HepG2 (cell line): Measurements from ENCODE around the gene GLRX2. TPM values are rescaled to one million over a fixed set of nuclear protein-coding genes. Genes with fewer than 3 reads are reported as not detected.

ENCODE experiments used
- BCL3 ChIP-seq: sonication (generic); formaldehyde crosslinking; IDR thresholded peaks from 2 replicates; pipeline ENCODE4 v1.5.1; 2020; ENCODE audit warnings: mild to moderate bottlenecking, missing genetic modification reagents, moderate library complexity
- CAMTA2 ChIP-seq: sonication (generic); formaldehyde crosslinking; IDR thresholded peaks from 2 replicates; pipeline ENCODE4 v1.4.0; 2020; ENCODE audit warnings: mild to moderate bottlenecking, missing genetic modification reagents, borderline replicate concordance
- CSRNP1 ChIP-seq: sonication (generic); formaldehyde crosslinking; IDR thresholded peaks from 2 replicates; pipeline ENCODE4 v1.8.1; 2023; ENCODE audit warnings: mild to moderate bottlenecking, missing genetic modification reagents
- EED ChIP-seq: sonication (generic); formaldehyde crosslinking; IDR thresholded peaks from 2 replicates; pipeline ENCODE4 v1.5.0; 2020; ENCODE audit warnings: mild to moderate bottlenecking, missing genetic modification reagents
- ERF ChIP-seq: IDR thresholded peaks from 2 replicates; pipeline ENCODE4 v1.6.1; 2018; ENCODE audit warnings: missing biosample characterization, missing genetic modification reagents
- FOXP4 ChIP-seq: sonication (generic); formaldehyde crosslinking; IDR thresholded peaks from 2 replicates; pipeline ENCODE4 v1.4.0; 2020; ENCODE audit warnings: missing genetic modification reagents
- GLI4 ChIP-seq: sonication (generic); formaldehyde crosslinking; IDR thresholded peaks from 2 replicates; pipeline ENCODE4 v1.5.1; 2020; ENCODE audit warnings: missing genetic modification reagents, mild to moderate bottlenecking, moderate library complexity, borderline replicate concordance
- NRL ChIP-seq: sonication (generic); formaldehyde crosslinking; IDR thresholded peaks from 2 replicates; pipeline ENCODE4 v1.5.0; 2020; ENCODE audit warnings: missing genetic modification reagents, mild to moderate bottlenecking, moderate library complexity, borderline replicate concordance
- PATZ1 ChIP-seq: sonication (generic); formaldehyde crosslinking; IDR thresholded peaks from 2 replicates; pipeline ENCODE4 v1.4.0; 2020; ENCODE audit warnings: missing genetic modification reagents
- PPARG ChIP-seq: conservative IDR thresholded peaks from 2 replicates; pipeline ENCODE4 v1.6.1; 2016; ENCODE audit warnings: missing biosample characterization, missing genetic modification reagents
- ZBTB14 ChIP-seq: sonication (generic); formaldehyde crosslinking; IDR thresholded peaks from 2 replicates; pipeline ENCODE4 v1.4.0; 2020; ENCODE audit warnings: missing genetic modification reagents
- ZBTB25 ChIP-seq: IDR thresholded peaks from 2 replicates; pipeline ENCODE4 v1.6.1; 2018; ENCODE audit warnings: missing genetic modification reagents
- ZNF136 ChIP-seq: sonication (generic); formaldehyde crosslinking; IDR thresholded peaks from 2 replicates; pipeline ENCODE4 v1.8.1; 2022; ENCODE audit warnings: low read depth, mild to moderate bottlenecking, moderate library complexity, missing genetic modification reagents
- ZNF263 ChIP-seq: sonication (generic); formaldehyde crosslinking; IDR thresholded peaks from 2 replicates; pipeline ENCODE4 v1.4.0; 2020; ENCODE audit warnings: missing genetic modification reagents
- ZNF432 ChIP-seq: sonication (generic); formaldehyde crosslinking; IDR thresholded peaks from 2 replicates; pipeline ENCODE4 v1.5.0; 2020; ENCODE audit warnings: missing genetic modification reagents, mild to moderate bottlenecking, borderline replicate concordance
- ZNF563 ChIP-seq: sonication (generic); formaldehyde crosslinking; IDR thresholded peaks from 2 replicates; pipeline ENCODE4 v1.8.0; 2022; ENCODE audit warnings: mild to moderate bottlenecking, moderate library complexity, missing genetic modification reagents
- ZNF746 ChIP-seq: sonication (generic); formaldehyde crosslinking; IDR thresholded peaks from 2 replicates; pipeline ENCODE4 v1.8.0; 2022; ENCODE audit warnings: mild to moderate bottlenecking, missing genetic modification reagents
- polyA plus RNA-seq, 8 experiments: library from polyadenylated mRNA; depleted of rRNA in 3 of 8; stranded (reverse) in 7 of 8; unstranded in 1 of 8; fragments of >200 nt; fragmentation: Illumina TruSeq in 4 of 8; extraction: Trizol in 4 of 8; gene quantifications; 2 replicates each; pipeline versions ENCODE4 v1.2.1 to v1.2.3, GENCODE V29; 2011 to 2016; ENCODE audit warnings: low read depth in 4 of 8, missing spikeins in 1 of 8, mixed read lengths in 1 of 8; ENCODE audit not compliant: insufficient read depth in 1 of 8
- total RNA-seq, 5 experiments: library from RNA; depleted of rRNA; stranded (reverse); fragments of >200 nt; fragmentation: Illumina TruSeq; extraction: Trizol; gene quantifications; 2 replicates each; pipeline ENCODE4 v1.2.3, GENCODE V29; 2016; ENCODE audit warnings: low read depth in 1 of 5

GLRX2 gene
- total and polyA plus RNA-seq, 2 of the 13 experiments (the other 11 are each of a cell fraction or from before 2014, with no cell fraction given) = 11.9 to 39.0 TPM

GRCh38 chr1:193104907-193105820 is at the start of gene GLRX2 (continued):
- TF ChIP-seq EED (CRISPR knock-in tag) = peak; percentile 19; the same call in 1 of the 2 replicates
- 0 out of 2 replicates have a peak, but pooled peaks have one; percentile 16 for TF ChIP-seq ZNF746 (CRISPR knock-in tag)
- peak; percentile 76; the same call in 1 of the 2 replicates for TF ChIP-seq ERF (CRISPR knock-in tag)
- peak; percentile 62 for TF ChIP-seq BCL3 (CRISPR knock-in tag)
- no peak for TF ChIP-seq ZNF136 (CRISPR knock-in tag)
- peak; percentile 54; the same call in 1 of the 2 replicates for TF ChIP-seq ZNF563 (CRISPR knock-in tag)
- peak; percentile 74; the same call in 1 of the 2 replicates for TF ChIP-seq NRL
- TF ChIP-seq PPARG = peak; percentile 52; the same call in 1 of the 2 replicates
- TF ChIP-seq GLI4 (CRISPR knock-in tag) = peak; percentile 94; the same call in 1 of the 2 replicates
- peak; percentile 72; the same call in 1 of the 2 replicates for TF ChIP-seq CAMTA2 (CRISPR knock-in tag)
- peak; percentile 42; the same call in 1 of the 2 replicates for TF ChIP-seq PATZ1 (CRISPR knock-in tag)
- peak; percentile 67 for TF ChIP-seq ZBTB14 (CRISPR knock-in tag)
- TF ChIP-seq CSRNP1 (CRISPR knock-in tag) = peak; percentile 17; the same call in 1 of the 2 replicates
- TF ChIP-seq ZBTB25 (CRISPR knock-in tag) = peak; percentile 18; the same call in 1 of the 2 replicates
- peak; percentile 14; the same call in 1 of the 2 replicates for TF ChIP-seq ZNF263 (CRISPR knock-in tag)
- TF ChIP-seq FOXP4 (CRISPR knock-in tag) = peak; percentile 14; the same call in 1 of the 2 replicates
- TF ChIP-seq ZNF432 (CRISPR knock-in tag) = no peak
